ENCODE measurements around the gene ARFGEF2.
"Not testable (repeated sequence)": the region's sequence is repeated elsewhere in the genome, so short reads cannot be mapped to it uniquely, and the experiment has no call there.

The ARFGEF2 gene

GRCh38 chr20:48930035-48930434 lies 8.5 kb downstream of the ARFGEF2 start:
- DNase-seq, result no peak

GRCh38 chr20:48930878-48931277 lies 9.4 kb downstream of the ARFGEF2 start:
- DNase-seq, result no peak

- no peak for DNase-seq
These were observed 10.2 kb downstream of the ARFGEF2 start for GRCh38 chr20:48931527-48932374.

GRCh38 chr20:48932375-48932941 lies 10.9 kb downstream of the ARFGEF2 start:
- DNase-seq, result no peak

GRCh38 chr20:48933017-48933766 lies 11.7 kb downstream of the ARFGEF2 start:
- no peak for DNase-seq

- not testable (repeated sequence) for DNase-seq
These were observed 12.9 kb downstream of the ARFGEF2 start for GRCh38 chr20:48934273-48934877.

- not testable (repeated sequence) for DNase-seq
These were observed 13.5 kb downstream of the ARFGEF2 start for GRCh38 chr20:48934966-48935365.

GRCh38 chr20:48936178-48936577 lies 14.7 kb downstream of the ARFGEF2 start:
- DNase-seq, result not testable (repeated sequence)

GRCh38 chr20:48937674-48938073 lies 16.2 kb downstream of the ARFGEF2 start:
- DNase-seq, result no peak

GRCh38 chr20:48938670-48939069 lies 17.2 kb downstream of the ARFGEF2 start:
- no peak for DNase-seq

GRCh38 chr20:48940170-48940569 lies 18.7 kb downstream of the ARFGEF2 start:
- no peak for DNase-seq

GRCh38 chr20:48941467-48941866 lies 20.0 kb downstream of the ARFGEF2 start:
- DNase-seq, result no peak

GRCh38 chr20:48942730-48943129 lies 21.2 kb downstream of the ARFGEF2 start:
- DNase-seq, result no peak

- DNase-seq, result no peak
These were observed 23.3 kb downstream of the ARFGEF2 start for GRCh38 chr20:48944663-48945297.

- no peak for DNase-seq
These were observed 24.5 kb downstream of the ARFGEF2 start for GRCh38 chr20:48945840-48946514.

- DNase-seq, result no peak
These were observed 27.1 kb downstream of the ARFGEF2 start for GRCh38 chr20:48948612-48949011.

GRCh38 chr20:48949304-48950170 lies 28.0 kb downstream of the ARFGEF2 start:
- no peak for DNase-seq

GRCh38 chr20:48951041-48951440 lies 29.5 kb downstream of the ARFGEF2 start:
- DNase-seq, result no peak

- DNase-seq, result no peak
These were observed 30.1 kb downstream of the ARFGEF2 start for GRCh38 chr20:48951646-48952045.

- no peak for DNase-seq
These were observed 31.1 kb downstream of the ARFGEF2 start for GRCh38 chr20:48952656-48953055.

GRCh38 chr20:48953653-48954052 lies 32.1 kb downstream of the ARFGEF2 start:
- no peak for DNase-seq

All from T-helper 1 cell (primary cell).